ENCODE data around the gene ZMYND8.
"Not testable (repeated sequence)": the region's sequence is repeated elsewhere in the genome, so short reads cannot be mapped to it uniquely, and the experiment has no call there.

ZMYND8 gene

GRCh38 chr20:47202733-47203667 lies 153.5 kb downstream of the ZMYND8 start:
- DNase-seq (ENCODE audit: low spot score) = no peak

GRCh38 chr20:47201074-47201730 lies 155.3 kb downstream of the ZMYND8 start:
- no peak for DNase-seq (ENCODE audit: low spot score)

GRCh38 chr20:47198996-47199552 lies 157.4 kb downstream of the ZMYND8 start:
- no peak for DNase-seq (ENCODE audit: low spot score)

GRCh38 chr20:47198254-47198671 lies 158.2 kb downstream of the ZMYND8 start:
- DNase-seq (ENCODE audit: low spot score) = no peak

GRCh38 chr20:47196091-47197081 lies 160.1 kb downstream of the ZMYND8 start:
- peak; percentile 53 for DNase-seq (ENCODE audit: low spot score)

GRCh38 chr20:47195573-47195972 lies 160.9 kb downstream of the ZMYND8 start:
- DNase-seq (ENCODE audit: low spot score) = no peak

- no peak for DNase-seq (ENCODE audit: low spot score)
These were observed 164.5 kb downstream of the ZMYND8 start for GRCh38 chr20:47191956-47192355.

GRCh38 chr20:47191074-47191673 lies 165.3 kb downstream of the ZMYND8 start:
- DNase-seq (ENCODE audit: low spot score) = no peak

GRCh38 chr20:47189060-47189459 lies 167.4 kb downstream of the ZMYND8 start:
- no peak for DNase-seq (ENCODE audit: low spot score)

GRCh38 chr20:47188540-47188939 lies 168.0 kb downstream of the ZMYND8 start:
- no peak for DNase-seq (ENCODE audit: low spot score)

- DNase-seq (ENCODE audit: low spot score) = no peak
These were observed 168.9 kb downstream of the ZMYND8 start for GRCh38 chr20:47187450-47188195.

- DNase-seq (ENCODE audit: low spot score) = no peak
These were observed 173.1 kb downstream of the ZMYND8 start for GRCh38 chr20:47183367-47183766.

GRCh38 chr20:47181056-47181862 lies 175.2 kb downstream of the ZMYND8 start:
- no peak for DNase-seq (ENCODE audit: low spot score)

GRCh38 chr20:47179267-47179666 lies 177.2 kb downstream of the ZMYND8 start:
- DNase-seq (ENCODE audit: low spot score) = no peak

- DNase-seq (ENCODE audit: low spot score) = no peak
These were observed 177.6 kb downstream of the ZMYND8 start for GRCh38 chr20:47178851-47179250.

- DNase-seq (ENCODE audit: low spot score) = no peak
These were observed 178.2 kb downstream of the ZMYND8 start for GRCh38 chr20:47178277-47178676.

- DNase-seq (ENCODE audit: low spot score) = not testable (repeated sequence)
These were observed 180.3 kb downstream of the ZMYND8 start for GRCh38 chr20:47176217-47176616.

GRCh38 chr20:47175493-47175892 lies 181.0 kb downstream of the ZMYND8 start:
- no peak for DNase-seq (ENCODE audit: low spot score)

- no peak for DNase-seq (ENCODE audit: low spot score)
These were observed 181.8 kb downstream of the ZMYND8 start for GRCh38 chr20:47174456-47175243.
